SK-N-SH treated with all-trans-retinoic acid at 6 μM for 48 hours (cell line): Measurements from ENCODE around the gene ALDOA.

Source experiments
- ATAC-seq: fragments of 200-7000 bp; cut with Tn5 transposase; 3 replicates; pipeline ENCODE4 v1.9.1; 2020; ENCODE audit warnings: mild to moderate bottlenecking, moderate library complexity
- ARNTL ChIP-seq: fragments of 450-650 bp; formaldehyde crosslinking; IDR thresholded peaks from 2 replicates; pipeline ENCODE4 v1.5.0; 2020; ENCODE audit warnings: low read depth, mild to moderate bottlenecking, moderate library complexity, borderline replicate concordance
- BACH2 ChIP-seq: fragments of 250-450 bp; sonication (Bioruptor Pico); IDR thresholded peaks from 2 replicates; pipeline ENCODE4 v1.9.0; 2021; ENCODE audit warnings: mild to moderate bottlenecking, borderline replicate concordance
- CSDC2 ChIP-seq: fragments of 250-450 bp; sonication (Bioruptor Pico); IDR thresholded peaks from 2 replicates; pipeline ENCODE4 v1.5.0; 2020; ENCODE audit warnings: mild to moderate bottlenecking, moderate library complexity
- ESRRG ChIP-seq: fragments of 250-450 bp; sonication (Bioruptor Pico); IDR thresholded peaks from 2 replicates; pipeline ENCODE4 v1.6.1; 2021; ENCODE audit warnings: mild to moderate bottlenecking
- OSR1 ChIP-seq: fragments of 250-450 bp; sonication (Bioruptor Pico); IDR thresholded peaks from 2 replicates; pipeline ENCODE4 v1.8.0; 2022; ENCODE audit warnings: moderate library complexity, mild to moderate bottlenecking, inconsistent platforms
- TCF4 ChIP-seq: fragments of 250-450 bp; sonication (Bioruptor Pico); IDR thresholded peaks from 2 replicates; pipeline ENCODE4 v1.8.0; 2021; ENCODE audit warnings: mild to moderate bottlenecking, moderate library complexity, borderline replicate concordance
- TOX ChIP-seq: fragments of 250-450 bp; sonication (Bioruptor Pico); IDR thresholded peaks from 2 replicates; pipeline ENCODE4 v1.8.0; 2021; ENCODE audit warnings: mild to moderate bottlenecking, moderate library complexity, borderline replicate concordance
- ZC3H10 ChIP-seq: fragments of 250-450 bp; sonication (Bioruptor Pico); IDR thresholded peaks from 2 replicates; pipeline ENCODE4 v1.5.1; 2021; ENCODE audit warnings: mild to moderate bottlenecking, moderate library complexity
- ZFP3 ChIP-seq: fragments of 250-450 bp; sonication (Bioruptor Pico); IDR thresholded peaks from 2 replicates; pipeline ENCODE4 v1.5.0; 2020; ENCODE audit warnings: mild to moderate bottlenecking, moderate library complexity
- ZFP30 ChIP-seq: fragments of 450-650 bp; formaldehyde crosslinking; IDR thresholded peaks from 2 replicates; pipeline ENCODE4 v1.5.0; 2022; ENCODE audit warnings: mild to moderate bottlenecking, moderate library complexity
- ZNF565 ChIP-seq: fragments of 450-650 bp; formaldehyde crosslinking; conservative IDR thresholded peaks from 2 replicates; pipeline ENCODE4 v1.5.0; 2020; ENCODE audit warnings: low read depth, mild to moderate bottlenecking, moderate library complexity
- ZNF8 ChIP-seq: fragments of 450-650 bp; formaldehyde crosslinking; IDR thresholded peaks from 2 replicates; pipeline ENCODE4 v1.5.0; 2020; ENCODE audit warnings: mild to moderate bottlenecking, moderate library complexity
- TF ChIP-seq, protein P1 (sequence below): fragments of 250-450 bp; sonication (Bioruptor Pico); IDR thresholded peaks from 2 replicates; pipeline ENCODE4 v1.5.1; 2020; ENCODE audit warnings: low read depth, mild to moderate bottlenecking, moderate library complexity
- TF ChIP-seq, protein P2 (sequence below): fragments of 250-450 bp; sonication (Bioruptor Pico); IDR thresholded peaks from 2 replicates; pipeline ENCODE4 v1.8.0; 2020; ENCODE audit warnings: mild to moderate bottlenecking, moderate library complexity, borderline replicate concordance
- TF ChIP-seq, protein P3 (sequence below): fragments of 250-450 bp; sonication (Bioruptor Pico); IDR thresholded peaks from 2 replicates; pipeline ENCODE4 v1.5.1; 2021; ENCODE audit warnings: mild to moderate bottlenecking, moderate library complexity

ALDOA gene

DNA sequence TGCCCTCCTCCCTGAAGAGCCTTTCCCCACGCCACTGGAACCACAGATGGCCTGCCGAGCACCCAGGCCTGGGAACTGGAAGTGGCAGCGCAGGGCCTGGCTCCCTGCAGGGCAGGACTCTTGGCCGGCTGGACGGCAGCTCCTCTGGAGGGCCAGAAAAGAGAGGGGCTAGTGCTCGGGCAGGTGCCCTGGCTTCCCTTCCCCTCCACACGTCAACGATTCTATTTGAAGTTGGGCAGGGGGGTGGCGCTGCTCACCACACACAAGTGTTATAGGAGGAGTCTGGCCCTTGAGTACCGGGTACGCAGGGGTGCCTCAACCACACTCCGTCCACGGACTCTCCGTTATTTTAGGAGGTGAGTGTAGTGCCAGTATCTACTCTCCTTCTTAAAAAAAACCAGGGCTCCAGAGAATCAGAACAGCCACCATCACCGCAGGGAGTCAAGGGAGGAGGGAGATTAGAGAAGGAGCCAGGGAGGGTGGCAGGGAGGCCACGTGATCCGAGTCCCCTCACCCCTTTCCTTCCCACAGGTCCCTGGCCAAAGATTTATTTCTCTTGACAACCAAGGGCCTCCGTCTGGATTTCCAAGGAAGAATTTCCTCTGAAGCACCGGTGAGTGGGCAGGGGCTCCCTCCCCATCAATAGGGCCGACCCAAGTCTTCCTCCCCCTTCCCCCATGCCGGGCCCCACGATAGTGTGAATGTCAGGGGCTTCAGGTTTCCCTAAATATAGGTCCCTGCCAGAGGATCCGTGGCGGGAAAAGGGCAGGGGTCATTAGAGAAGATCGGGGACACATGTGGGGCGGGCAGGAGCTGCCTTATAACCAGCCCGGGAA, 1.4 kb upstream of the ALDOA start:
- no peak for ATAC-seq
- TF ChIP-seq, protein P1, sequence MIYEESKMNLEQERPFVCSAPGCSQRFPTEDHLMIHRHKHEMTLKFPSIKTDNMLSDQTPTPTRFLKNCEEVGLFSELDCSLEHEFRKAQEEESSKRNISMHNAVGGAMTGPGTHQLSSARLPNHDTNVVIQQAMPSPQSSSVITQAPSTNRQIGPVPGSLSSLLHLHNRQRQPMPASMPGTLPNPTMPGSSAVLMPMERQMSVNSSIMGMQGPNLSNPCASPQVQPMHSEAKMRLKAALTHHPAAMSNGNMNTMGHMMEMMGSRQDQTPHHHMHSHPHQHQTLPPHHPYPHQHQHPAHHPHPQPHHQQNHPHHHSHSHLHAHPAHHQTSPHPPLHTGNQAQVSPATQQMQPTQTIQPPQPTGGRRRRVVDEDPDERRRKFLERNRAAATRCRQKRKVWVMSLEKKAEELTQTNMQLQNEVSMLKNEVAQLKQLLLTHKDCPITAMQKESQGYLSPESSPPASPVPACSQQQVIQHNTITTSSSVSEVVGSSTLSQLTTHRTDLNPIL (CRISPR knock-in tag) = no peak
- TF ChIP-seq BACH2 (CRISPR knock-in tag) (no peak), ZFP3 (CRISPR knock-in tag) (no peak), TCF4 (no peak)

DNA sequence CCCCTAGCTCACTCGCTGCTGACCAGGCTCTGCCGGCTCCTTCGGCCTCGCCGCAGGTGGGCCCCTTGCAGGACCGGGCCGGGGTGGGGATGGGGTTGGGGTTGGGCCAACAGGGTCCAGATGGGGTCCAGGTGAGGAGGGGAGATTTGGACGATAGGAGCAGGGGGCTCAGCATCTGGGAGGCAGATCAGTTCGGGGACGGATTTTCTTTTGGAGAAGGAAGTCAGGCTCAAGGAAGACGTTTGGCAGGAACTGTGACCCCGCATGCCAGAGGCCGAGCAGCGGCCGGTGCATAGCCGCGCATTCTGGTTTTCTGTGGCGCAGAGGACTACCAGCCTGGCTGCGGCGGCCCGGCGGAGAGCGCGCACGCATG, 845 bp upstream of the ALDOA start:
- TF ChIP-seq, protein P1 (CRISPR knock-in tag) = no peak
- TF ChIP-seq CSDC2 (CRISPR knock-in tag) = no peak
- no peak for ATAC-seq

DNA sequence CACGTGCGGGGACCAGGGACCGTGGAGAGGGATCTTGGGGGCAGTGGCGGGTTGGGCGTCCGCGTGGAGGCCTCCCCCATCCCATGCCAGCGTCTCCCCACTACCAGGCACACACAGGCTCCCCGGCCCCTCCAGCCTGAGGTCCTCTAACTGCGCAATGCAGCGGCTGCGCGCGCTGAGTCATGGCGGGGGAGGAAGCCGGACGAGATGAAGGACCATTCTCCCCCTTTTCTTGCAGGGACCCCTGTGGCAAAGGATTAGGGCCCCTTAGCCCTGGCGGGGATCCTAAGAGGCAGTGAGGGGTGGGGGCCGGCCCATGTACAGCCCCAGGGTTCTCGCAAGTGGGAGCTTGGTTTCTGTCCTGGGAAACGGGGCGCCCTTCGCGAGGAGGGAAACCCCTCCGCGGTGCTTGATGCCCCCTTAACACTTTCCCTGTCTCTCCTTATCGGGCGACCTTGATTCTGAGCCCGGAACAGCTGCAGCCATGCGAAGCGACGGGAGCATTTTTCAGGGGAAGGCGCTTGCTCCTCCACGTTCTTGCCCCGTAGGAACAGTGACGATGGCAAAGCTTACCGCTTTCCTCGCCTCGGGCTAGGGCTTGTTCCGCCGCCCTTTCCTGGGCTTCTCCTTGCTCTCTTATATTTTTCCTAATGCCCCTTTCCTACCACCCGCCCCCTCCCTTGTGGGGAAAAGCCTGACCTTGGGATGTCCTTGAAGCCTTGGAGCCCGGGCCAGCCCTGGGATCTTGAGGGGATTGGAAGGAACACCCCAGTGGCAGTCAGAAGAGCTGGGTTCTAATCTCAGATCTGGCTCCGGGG, 592 bp downstream of the ALDOA start:
- ATAC-seq = peak; percentile 41
- TF ChIP-seq ZNF565 (CRISPR knock-in tag) (no peak), ZC3H10 (CRISPR knock-in tag) (no peak), ESRRG (CRISPR knock-in tag) (no peak), CSDC2 (CRISPR knock-in tag) (no peak), ARNTL (no peak), ZFP3 (CRISPR knock-in tag) (no peak), TCF4 (no peak), ZNF8 (CRISPR knock-in tag) (no peak), TOX (CRISPR knock-in tag) (no peak), ZFP30 (CRISPR knock-in tag) (no peak)
- TF ChIP-seq, all 23 proteins: peak for 0

DNA sequence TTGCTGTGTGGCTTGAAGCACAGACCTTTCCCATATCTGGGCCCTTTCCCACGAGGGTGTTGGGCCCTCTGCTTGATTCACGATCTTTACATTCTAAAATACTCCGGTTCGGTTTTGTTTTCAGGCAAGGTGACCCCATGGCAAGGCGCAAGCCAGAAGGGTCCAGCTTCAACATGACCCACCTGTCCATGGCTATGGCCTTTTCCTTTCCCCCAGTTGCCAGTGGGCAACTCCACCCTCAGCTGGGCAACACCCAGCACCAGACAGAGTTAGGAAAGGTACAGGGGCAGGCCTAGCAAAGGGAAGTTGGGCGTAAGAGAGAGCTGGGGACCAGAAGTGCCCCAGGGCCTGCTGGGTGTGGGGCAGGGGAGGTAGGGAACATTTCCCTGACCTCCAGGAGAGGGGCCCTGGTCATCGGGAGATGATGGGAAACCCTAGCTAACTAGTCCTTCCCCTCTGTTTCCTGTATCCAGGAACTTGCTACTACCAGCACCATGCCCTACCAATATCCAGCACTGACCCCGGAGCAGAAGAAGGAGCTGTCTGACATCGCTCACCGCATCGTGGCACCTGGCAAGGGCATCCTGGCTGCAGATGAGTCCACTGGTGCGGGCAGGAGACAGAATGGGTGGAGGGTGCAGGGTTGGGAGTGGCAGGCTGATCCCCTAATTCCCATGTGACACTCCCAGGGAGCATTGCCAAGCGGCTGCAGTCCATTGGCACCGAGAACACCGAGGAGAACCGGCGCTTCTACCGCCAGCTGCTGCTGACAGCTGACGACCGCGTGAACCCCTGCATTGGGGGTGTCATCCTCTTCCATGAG, 1.4 kb downstream of the ALDOA start:
- no peak for ATAC-seq
- TF ChIP-seq, protein P2, sequence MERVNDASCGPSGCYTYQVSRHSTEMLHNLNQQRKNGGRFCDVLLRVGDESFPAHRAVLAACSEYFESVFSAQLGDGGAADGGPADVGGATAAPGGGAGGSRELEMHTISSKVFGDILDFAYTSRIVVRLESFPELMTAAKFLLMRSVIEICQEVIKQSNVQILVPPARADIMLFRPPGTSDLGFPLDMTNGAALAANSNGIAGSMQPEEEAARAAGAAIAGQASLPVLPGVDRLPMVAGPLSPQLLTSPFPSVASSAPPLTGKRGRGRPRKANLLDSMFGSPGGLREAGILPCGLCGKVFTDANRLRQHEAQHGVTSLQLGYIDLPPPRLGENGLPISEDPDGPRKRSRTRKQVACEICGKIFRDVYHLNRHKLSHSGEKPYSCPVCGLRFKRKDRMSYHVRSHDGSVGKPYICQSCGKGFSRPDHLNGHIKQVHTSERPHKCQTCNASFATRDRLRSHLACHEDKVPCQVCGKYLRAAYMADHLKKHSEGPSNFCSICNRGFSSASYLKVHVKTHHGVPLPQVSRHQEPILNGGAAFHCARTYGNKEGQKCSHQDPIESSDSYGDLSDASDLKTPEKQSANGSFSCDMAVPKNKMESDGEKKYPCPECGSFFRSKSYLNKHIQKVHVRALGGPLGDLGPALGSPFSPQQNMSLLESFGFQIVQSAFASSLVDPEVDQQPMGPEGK (CRISPR knock-in tag) = no peak
- TF ChIP-seq ESRRG (CRISPR knock-in tag) (no peak), BACH2 (CRISPR knock-in tag) (no peak), OSR1 (CRISPR knock-in tag) (no peak), ZNF565 (CRISPR knock-in tag) (no peak), ARNTL (no peak)
- TF ChIP-seq, protein P1 (CRISPR knock-in tag) = no peak
- TF ChIP-seq, protein P3, sequence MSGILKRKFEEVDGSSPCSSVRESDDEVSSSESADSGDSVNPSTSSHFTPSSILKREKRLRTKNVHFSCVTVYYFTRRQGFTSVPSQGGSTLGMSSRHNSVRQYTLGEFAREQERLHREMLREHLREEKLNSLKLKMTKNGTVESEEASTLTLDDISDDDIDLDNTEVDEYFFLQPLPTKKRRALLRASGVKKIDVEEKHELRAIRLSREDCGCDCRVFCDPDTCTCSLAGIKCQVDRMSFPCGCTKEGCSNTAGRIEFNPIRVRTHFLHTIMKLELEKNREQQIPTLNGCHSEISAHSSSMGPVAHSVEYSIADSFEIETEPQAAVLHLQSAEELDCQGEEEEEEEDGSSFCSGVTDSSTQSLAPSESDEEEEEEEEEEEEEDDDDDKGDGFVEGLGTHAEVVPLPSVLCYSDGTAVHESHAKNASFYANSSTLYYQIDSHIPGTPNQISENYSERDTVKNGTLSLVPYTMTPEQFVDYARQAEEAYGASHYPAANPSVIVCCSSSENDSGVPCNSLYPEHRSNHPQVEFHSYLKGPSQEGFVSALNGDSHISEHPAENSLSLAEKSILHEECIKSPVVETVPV (CRISPR knock-in tag) = no peak
- TF ChIP-seq, all 23 proteins: peak for 0
